Endothelial cell of umbilical vein (primary cell): ENCODE data around the gene TUT1. TPM values are rescaled to one million over a fixed set of nuclear protein-coding genes. Genes with fewer than 3 reads are reported as not detected.

Experiments used
- BruUV-seq: library from RNA; stranded (reverse); fragments of 400-500 nt; replicated peaks from 2 replicates; lab custom pipeline; 2021; lab: Mats Ljungman, UMichigan
- CTCF ChIA-PET: fragments of 300-600, 350-600 bp; sonication (Branson Sonifier 250); formaldehyde crosslinking; loops from one replicate; lab custom pipeline; 2021; ENCODE audit warnings: antibody characterized with exemption, inconsistent platforms; lab: Charles Lee
- POLR2A ChIA-PET: fragments of 300-600, 350-600 bp; sonication (Branson Sonifier 250); formaldehyde crosslinking; loops from one replicate; lab custom pipeline; 2021; ENCODE audit warnings: antibody characterized with exemption, inconsistent platforms; lab: Charles Lee
- DNase-seq: peaks from one replicate; pipeline ENCODE4 v3.0.0-alpha.2; 2011; ENCODE audit warnings: low read depth, low spot score
- FAIRE-seq: peaks from 2 replicates; lab custom pipeline; 2011; peaks lifted over from hg19 to GRCh38; lab: Jason Lieb, UNC
- H2AFZ ChIP-seq: 2 replicates; pipeline ENCODE4 v1.6.0; 2012; ENCODE audit warnings: low read depth, low read length, control low read depth, inconsistent platforms
- H3K27ac ChIP-seq: 2 replicates; pipeline ENCODE4 v1.5.1; 2011; ENCODE audit warnings: low read depth, mild to moderate bottlenecking, control low read depth, low read length, moderate library complexity; ENCODE audit not compliant: insufficient read depth
- H3K27me3 ChIP-seq, 2 experiments: 2 replicates each; pipeline versions ENCODE4 v1.6.0 to v1.6.1; 2011; ENCODE audit warnings: low read length in 2 of 2, mixed read lengths in 1 of 2; ENCODE audit not compliant: control insufficient read depth in 2 of 2, insufficient read depth in 2 of 2
- H3K36me3 ChIP-seq, 2 experiments: 2 replicates in 1 of 2; 3 replicates in 1 of 2; pipeline ENCODE4 v1.5.1; 2011; ENCODE audit warnings: low read length in 2 of 2, mild to moderate bottlenecking in 1 of 2, moderate library complexity in 1 of 2; ENCODE audit not compliant: control insufficient read depth in 2 of 2, insufficient read depth in 2 of 2; ENCODE audit errors: extremely low read depth in 1 of 2
- H3K4me1 ChIP-seq: 3 replicates; pipeline ENCODE4 v1.5.1; 2011; ENCODE audit warnings: mild to moderate bottlenecking, low read length; ENCODE audit not compliant: control insufficient read depth, insufficient read depth; ENCODE audit errors: extremely low read depth
- H3K4me2 ChIP-seq: 2 replicates; pipeline ENCODE4 v1.6.1; 2011; ENCODE audit warnings: low read length, control low read depth, mixed read lengths; ENCODE audit not compliant: insufficient read depth
- H3K4me3 ChIP-seq, 3 experiments: fragments of 200-600 bp in 1 of 3; sonication (generic), shearing (Covaris generic) in 1 of 3; replicated peaks in 1 of 3; 2 replicates each; pipeline ENCODE4 v1.5.1; 2011 to 2016; ENCODE audit warnings: control low read depth in 3 of 3, low read length in 3 of 3, mild to moderate bottlenecking in 2 of 3, inconsistent platforms in 1 of 3, low read depth in 1 of 3, moderate library complexity in 1 of 3; ENCODE audit not compliant: insufficient read depth in 1 of 3
- H3K79me2 ChIP-seq: 2 replicates; pipeline ENCODE4 v1.6.0; 2012; ENCODE audit warnings: low read length, inconsistent platforms; ENCODE audit not compliant: control insufficient read depth, insufficient read depth
- H3K9ac ChIP-seq: replicated peaks from 2 replicates; pipeline ENCODE3; 2011; ENCODE audit warnings: low read length, control low read depth; ENCODE audit not compliant: insufficient read depth; ENCODE audit errors: extremely low read depth
- H3K9me1 ChIP-seq: replicated peaks from 3 replicates; pipeline ENCODE4 v1.6.0; 2011; ENCODE audit warnings: mild to moderate bottlenecking, low read length; ENCODE audit not compliant: control insufficient read depth, insufficient read depth; ENCODE audit errors: extremely low read depth
- H3K9me3 ChIP-seq: replicated peaks from 2 replicates; pipeline ENCODE4 v1.5.1; 2012; ENCODE audit warnings: low read length, inconsistent platforms; ENCODE audit not compliant: control insufficient read depth, insufficient read depth
- H4K20me1 ChIP-seq: replicated peaks from 2 replicates; pipeline ENCODE3; 2011; ENCODE audit warnings: mild to moderate bottlenecking, low read length; ENCODE audit not compliant: control insufficient read depth, insufficient read depth; ENCODE audit errors: extremely low read depth
- CTCF ChIP-seq, 2 donors: IDR thresholded peaks; 1 replicate in 1 of 2; 2 replicates in 1 of 2; pipeline ENCODE4 v1.5.1; 2011; ENCODE audit warnings: low read length in 2 of 2, mild to moderate bottlenecking in 2 of 2, moderate library complexity in 2 of 2, control low read depth in 1 of 2, inconsistent platforms in 1 of 2, low read depth in 1 of 2; ENCODE audit not compliant: insufficient read depth in 1 of 2; ENCODE audit errors: extremely low read depth in 1 of 2
- EZH2 ChIP-seq: IDR thresholded peaks from 2 replicates; pipeline ENCODE4 v1.6.1; 2012; ENCODE audit warnings: borderline replicate concordance, low read depth, mild to moderate bottlenecking, moderate library complexity, low read length, inconsistent platforms; ENCODE audit not compliant: severe bottlenecking
- FOS ChIP-seq: IDR thresholded peaks from 2 replicates; pipeline ENCODE4 v1.6.1; 2011; ENCODE audit warnings: mild to moderate bottlenecking, low read length, moderate library complexity, borderline replicate concordance; ENCODE audit not compliant: insufficient read depth
- GATA2 ChIP-seq: IDR thresholded peaks from 2 replicates; pipeline ENCODE4 v1.7.0; 2011; ENCODE audit warnings: low read depth, mild to moderate bottlenecking, moderate library complexity, mixed read lengths, low read length; ENCODE audit not compliant: insufficient read length, insufficient read depth
- JUN ChIP-seq: IDR thresholded peaks from 2 replicates; pipeline ENCODE4 v1.6.1; 2011; ENCODE audit warnings: borderline replicate concordance, low read depth; ENCODE audit not compliant: insufficient read length, insufficient read depth
- MYC ChIP-seq: IDR thresholded peaks from one replicate; pipeline ENCODE4 v1.6.1; 2011; ENCODE audit warnings: mild to moderate bottlenecking, low read depth, low read length
- POLR2AphosphoS5 ChIP-seq: IDR thresholded peaks from 2 replicates; pipeline ENCODE4 v1.6.1; 2012; ENCODE audit warnings: low read depth, mild to moderate bottlenecking, control low read depth, low read length, moderate library complexity; ENCODE audit not compliant: insufficient read depth
- dilution Hi-C: fragments of 300-500 bp; cut with MboI; formaldehyde crosslinking; loops from one replicate; pipeline ENCODE4 v1.15.0; 2019; ENCODE audit warnings: low sequenced_read_pairs; ENCODE audit not compliant: extremely low pct_ligation_motif_present
- intact Hi-C: fragments of 100-400 bp; cut with micrococcal nuclease; formaldehyde crosslinking; loops from one replicate; pipeline ENCODE4 v1.10.0; 2022
- polyA plus RNA-seq, 4 experiments: library from polyadenylated mRNA; depleted of rRNA in 3 of 4; stranded (reverse) in 3 of 4; unstranded in 1 of 4; fragments of >200 nt; gene quantifications; 2 replicates each; pipeline versions ENCODE4 v1.2.1 to v1.2.3, GENCODE V29; 2011 to 2012; ENCODE audit warnings: missing spikeins in 1 of 4
- total RNA-seq: library from RNA; stranded (reverse); gene quantifications from 2 replicates; pipeline ENCODE4 v1.2.3, GENCODE V29; 2021
- TF ChIP-seq, protein P1 (sequence below): IDR thresholded peaks from 2 replicates; pipeline ENCODE4 v1.6.1; 2011; ENCODE audit not compliant: insufficient read depth, insufficient read length

Gene TUT1
- total and polyA plus RNA-seq, 2 donors (not counting 3 experiments of a cell fraction or from before 2014, with no cell fraction given) = 12.7 to 16.9 TPM

DNA sequence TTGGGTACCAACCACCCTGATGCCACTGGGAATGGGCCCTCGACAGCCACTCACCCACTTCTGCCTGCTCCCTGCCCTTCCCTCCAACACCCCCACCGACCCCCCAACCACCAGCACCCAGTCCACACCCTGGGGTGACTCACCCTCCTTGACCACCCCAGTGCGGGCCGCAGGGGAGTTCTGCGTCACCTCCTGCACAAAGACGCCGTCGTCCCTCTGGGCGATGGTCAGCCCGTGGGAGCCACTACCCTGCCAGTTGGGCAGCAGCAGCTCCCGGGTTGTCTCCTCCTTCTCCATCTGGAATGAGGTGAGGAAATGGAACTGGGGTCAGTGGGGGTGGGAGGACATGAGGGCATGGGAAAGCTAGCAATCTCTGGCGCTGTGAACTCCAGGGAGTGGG, 55.5 kb downstream of the TUT1 start:
- Histone ChIP-seq H3K9me1 (no peaks in the 10 kb centered on the region), H3K27me3 (no peaks in the 10 kb centered on the region), H3K9me3 (no peaks in the 10 kb centered on the region), H3K4me1 (peaks cover 21% of the 10 kb centered on the region), H3K36me3 (peaks cover 25 to 45% of the 10 kb centered on the region in 2 experiments), H3K4me2 (no peak overlapping the region), H2AFZ (no peak overlapping the region), H3K27ac (no peak overlapping the region), H3K4me3 (no peak overlapping the region), H3K79me2 (peaks cover 95% of the 10 kb centered on the region), H3K9ac (no peak overlapping the region), H4K20me1 (peaks cover 7% of the 10 kb centered on the region)
- POLR2A ChIA-PET = interaction anchor here (0.6 kb wide), 1 partner anchor 48 kb away, joined by 3 read pairs; no protein-coding TSS in a partner anchor
- DNase-seq (no peak), FAIRE-seq (no peak)
- intact Hi-C loops = no loop called here
- BruUV-seq = no TSS peak
- TF ChIP-seq, protein P1, sequence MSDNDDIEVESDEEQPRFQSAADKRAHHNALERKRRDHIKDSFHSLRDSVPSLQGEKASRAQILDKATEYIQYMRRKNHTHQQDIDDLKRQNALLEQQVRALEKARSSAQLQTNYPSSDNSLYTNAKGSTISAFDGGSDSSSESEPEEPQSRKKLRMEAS = no peak
- TF ChIP-seq FOS = no peak
- TF ChIP-seq MYC = no peak
- TF ChIP-seq GATA2 = no peak
- no peak for TF ChIP-seq EZH2
- no peak for TF ChIP-seq JUN
- no peak for TF ChIP-seq POLR2AphosphoS5
- TF ChIP-seq CTCF (IDR thresholded peaks at IDR 0.05; ENCODE audit: extremely low read depth in 1 of 2, insufficient read depth in 1 of 2, low read depth in 1 of 2, low read length in 2 of 2) = no peak
- dilution Hi-C loops = no loop called here
- CTCF ChIA-PET = interaction anchor here (1.1 to 11.2 kb wide), 2 partner anchors 25 to 113 kb away, joined by 3 to 377 read pairs; no protein-coding TSS in a partner anchor
